Activated naive CD8-positive, alpha-beta T cell treated with anti-CD3 and anti-CD28 coated beads, Interleukin-2, amount 50 U/mL, for 24 hours (primary cell): Measurements from ENCODE around the gene GCNT1.
A peak's percentile ranks its signal among the peaks of the same experiment; 100 is the strongest.

ENCODE experiments used
- ATAC-seq: fragments of 150-1000 bp; cut with Tn5 transposase; one replicate; pipeline ENCODE4 v1.10.0; 2021
- DNase-seq: peaks from one replicate; pipeline ENCODE4 v3.0.0; 2021
- H3K27ac Mint-ChIP-seq: one replicate; pipeline ENCODE4 v1.8.0; 2021; ENCODE audit warnings: mild to moderate bottlenecking, mixed read lengths
- H3K27me3 Mint-ChIP-seq: one replicate; pipeline ENCODE4 v1.8.0; 2021; ENCODE audit warnings: mixed read lengths
- H3K36me3 Mint-ChIP-seq: one replicate; pipeline ENCODE4 v1.8.0; 2021; ENCODE audit warnings: low read depth, mixed read lengths
- H3K4me1 Mint-ChIP-seq: one replicate; pipeline ENCODE4 v1.8.0; 2021; ENCODE audit warnings: mixed read lengths
- H3K4me3 Mint-ChIP-seq: one replicate; pipeline ENCODE4 v1.8.0; 2021; ENCODE audit warnings: mild to moderate bottlenecking, moderate library complexity, mixed read lengths
- H3K9me3 Mint-ChIP-seq: one replicate; pipeline ENCODE4 v1.8.0; 2021; ENCODE audit warnings: mixed read lengths

Gene GCNT1

GRCh38 chr9:76458903-76459693 lies at the start of gene GCNT1:
Gene GCNT1, plus strand, starts transcription at chr9:76459182. Its CDS starts 43,200 bp downstream, at chr9:76502382.
- ATAC-seq, result peak; percentile 95
- Mint-ChIP-seq H3K36me3 (peaks cover 8% of the 10 kb centered on the region), H3K9me3 (peaks cover 5% of the 10 kb centered on the region), H3K4me3 (peak within 1 kb of the TSS; percentile 94), H3K27me3 (no peaks in the 10 kb centered on the region), H3K27ac (peak within 1 kb of the TSS; percentile 75), H3K4me1 (peaks cover 42% of the 10 kb centered on the region)
- peak; percentile 95 for DNase-seq

- no peak for ATAC-seq
- H3K4me1 Mint-ChIP-seq, result peaks cover 30% of the 10 kb centered on the region
- no peaks in the 10 kb centered on the region for H3K27me3 Mint-ChIP-seq
Measured at GRCh38 chr9:76412638-76413037, 46.3 kb upstream of the GCNT1 start.

GRCh38 chr9:76413658-76414057 lies 45.3 kb upstream of the GCNT1 start:
- H3K27ac Mint-ChIP-seq, result no peak overlapping the region
- H3K4me3 Mint-ChIP-seq, result no peak overlapping the region
- no peak for ATAC-seq
- DNase-seq, result no peak
- H3K9me3 Mint-ChIP-seq, result peaks cover 15% of the 10 kb centered on the region
- H3K36me3 Mint-ChIP-seq, result peaks cover 9% of the 10 kb centered on the region
- peaks cover 30% of the 10 kb centered on the region for H3K4me1 Mint-ChIP-seq
- H3K27me3 Mint-ChIP-seq, result no peaks in the 10 kb centered on the region

More at GRCh38 chr9:76412638-76413037, 46.3 kb upstream of the GCNT1 start:
- Mint-ChIP-seq H3K27ac (no peak overlapping the region), H3K9me3 (peaks cover 15% of the 10 kb centered on the region), H3K36me3 (peaks cover 9% of the 10 kb centered on the region), H3K4me3 (no peak overlapping the region)
- no peak for DNase-seq

GRCh38 chr9:76414661-76415060 lies 44.3 kb upstream of the GCNT1 start:
- H3K9me3 Mint-ChIP-seq, result peaks cover 15% of the 10 kb centered on the region
- H3K27ac Mint-ChIP-seq, result peak overlapping the region; percentile 61
- H3K27me3 Mint-ChIP-seq, result no peaks in the 10 kb centered on the region
- DNase-seq (no peak), ATAC-seq (peak; percentile 75)
- H3K4me3 Mint-ChIP-seq, result no peak overlapping the region
- H3K4me1 Mint-ChIP-seq, result peaks cover 30% of the 10 kb centered on the region
- H3K36me3 Mint-ChIP-seq, result peaks cover 9% of the 10 kb centered on the region

- H3K9me3 Mint-ChIP-seq, result peaks cover 15% of the 10 kb centered on the region
- H3K4me3 Mint-ChIP-seq, result no peak overlapping the region
- no peaks in the 10 kb centered on the region for H3K27me3 Mint-ChIP-seq
- ATAC-seq (no peak), DNase-seq (no peak)
- peaks cover 9% of the 10 kb centered on the region for H3K36me3 Mint-ChIP-seq
- peak overlapping the region; percentile 61 for H3K27ac Mint-ChIP-seq
- H3K4me1 Mint-ChIP-seq, result peaks cover 30% of the 10 kb centered on the region
Measured at GRCh38 chr9:76415154-76415553, 43.8 kb upstream of the GCNT1 start.

GRCh38 chr9:76415731-76416130 lies 43.3 kb upstream of the GCNT1 start:
- peaks cover 9% of the 10 kb centered on the region for H3K36me3 Mint-ChIP-seq
- peak overlapping the region; percentile 55 for H3K27ac Mint-ChIP-seq
- no peak for ATAC-seq
- peaks cover 30% of the 10 kb centered on the region for H3K4me1 Mint-ChIP-seq
- H3K4me3 Mint-ChIP-seq, result no peak overlapping the region
- peaks cover 15% of the 10 kb centered on the region for H3K9me3 Mint-ChIP-seq
- no peak for DNase-seq
- H3K27me3 Mint-ChIP-seq, result no peaks in the 10 kb centered on the region

- no peak overlapping the region for H3K27ac Mint-ChIP-seq
- peaks cover 30% of the 10 kb centered on the region for H3K4me1 Mint-ChIP-seq
- DNase-seq (no peak), ATAC-seq (no peak)
- no peaks in the 10 kb centered on the region for H3K27me3 Mint-ChIP-seq
- peaks cover 15% of the 10 kb centered on the region for H3K9me3 Mint-ChIP-seq
- H3K4me3 Mint-ChIP-seq, result no peak overlapping the region
- H3K36me3 Mint-ChIP-seq, result peaks cover 9% of the 10 kb centered on the region
Measured at GRCh38 chr9:76417394-76417793, 41.6 kb upstream of the GCNT1 start.

GRCh38 chr9:76419782-76420380 lies 39.1 kb upstream of the GCNT1 start:
- no peak for ATAC-seq
- Mint-ChIP-seq H3K4me1 (peaks cover 38% of the 10 kb centered on the region), H3K9me3 (peaks cover 2% of the 10 kb centered on the region), H3K36me3 (no peaks in the 10 kb centered on the region), H3K27me3 (no peaks in the 10 kb centered on the region), H3K4me3 (no peak overlapping the region), H3K27ac (no peak overlapping the region)
- DNase-seq, result no peak

GRCh38 chr9:76423216-76424177 lies 35.5 kb upstream of the GCNT1 start:
- Mint-ChIP-seq H3K27ac (peak overlapping the region; percentile 68), H3K4me3 (no peak overlapping the region), H3K9me3 (no peaks in the 10 kb centered on the region), H3K27me3 (no peaks in the 10 kb centered on the region), H3K4me1 (peaks cover 28% of the 10 kb centered on the region), H3K36me3 (no peaks in the 10 kb centered on the region)
- no peak for ATAC-seq
- no peak for DNase-seq

GRCh38 chr9:76424491-76424890 lies 34.5 kb upstream of the GCNT1 start:
- H3K4me3 Mint-ChIP-seq, result no peak overlapping the region
- H3K27ac Mint-ChIP-seq, result peak overlapping the region; percentile 68
- H3K36me3 Mint-ChIP-seq, result no peaks in the 10 kb centered on the region
- peaks cover 28% of the 10 kb centered on the region for H3K4me1 Mint-ChIP-seq
- DNase-seq, result no peak
- no peaks in the 10 kb centered on the region for H3K9me3 Mint-ChIP-seq
- peak; percentile 90 for ATAC-seq
- no peaks in the 10 kb centered on the region for H3K27me3 Mint-ChIP-seq

GRCh38 chr9:76425677-76426453 lies 33.1 kb upstream of the GCNT1 start:
- ATAC-seq (no peak), DNase-seq (no peak)
- H3K9me3 Mint-ChIP-seq, result no peaks in the 10 kb centered on the region
- no peak overlapping the region for H3K27ac Mint-ChIP-seq
- H3K27me3 Mint-ChIP-seq, result no peaks in the 10 kb centered on the region
- H3K4me1 Mint-ChIP-seq, result peaks cover 28% of the 10 kb centered on the region
- no peak overlapping the region for H3K4me3 Mint-ChIP-seq
- H3K36me3 Mint-ChIP-seq, result no peaks in the 10 kb centered on the region

- no peak overlapping the region for H3K4me3 Mint-ChIP-seq
- DNase-seq (no peak), ATAC-seq (no peak)
- no peaks in the 10 kb centered on the region for H3K9me3 Mint-ChIP-seq
- H3K36me3 Mint-ChIP-seq, result no peaks in the 10 kb centered on the region
- no peaks in the 10 kb centered on the region for H3K27me3 Mint-ChIP-seq
- H3K4me1 Mint-ChIP-seq, result peaks cover 28% of the 10 kb centered on the region
- H3K27ac Mint-ChIP-seq, result no peak overlapping the region
Measured at GRCh38 chr9:76426807-76427419, 32.1 kb upstream of the GCNT1 start.

- no peak overlapping the region for H3K27ac Mint-ChIP-seq
- peaks cover 4% of the 10 kb centered on the region for H3K27me3 Mint-ChIP-seq
- H3K4me3 Mint-ChIP-seq, result no peak overlapping the region
- peaks cover 17% of the 10 kb centered on the region for H3K4me1 Mint-ChIP-seq
- no peak for DNase-seq
- H3K36me3 Mint-ChIP-seq, result no peaks in the 10 kb centered on the region
- no peak for ATAC-seq
- H3K9me3 Mint-ChIP-seq, result no peaks in the 10 kb centered on the region
Measured at GRCh38 chr9:76431601-76432000, 27.4 kb upstream of the GCNT1 start.
